Calu3 (cell line): Measurements from ENCODE around the gene RPH3AL. TPM values are rescaled to one million over a fixed set of nuclear protein-coding genes. Genes with fewer than 3 reads are reported as not detected.

Experiments used
- BruUV-seq: library from RNA; stranded (reverse); fragments of 400-500 nt; replicated peaks from 2 replicates; lab custom pipeline; 2021; lab: Mats Ljungman, UMichigan
- CTCF ChIA-PET: fragments of 300-600 bp; sonication (Branson Sonifier 250); formaldehyde crosslinking; loops from one replicate; lab custom pipeline; 2022; ENCODE audit warnings: antibody characterized with exemption; lab: Charles Lee
- DNase-seq: peaks from one replicate; pipeline ENCODE4 v3.0.0; 2022
- H3K27ac Mint-ChIP-seq: one replicate; pipeline ENCODE4 v1.8.0; 2022; ENCODE audit warnings: mixed read lengths; ENCODE audit not compliant: unreplicated experiment
- H3K27me3 Mint-ChIP-seq: one replicate; pipeline ENCODE4 v1.8.0; 2022; ENCODE audit warnings: mixed read lengths; ENCODE audit not compliant: unreplicated experiment
- H3K36me3 Mint-ChIP-seq: one replicate; pipeline ENCODE4 v1.8.0; 2022; ENCODE audit warnings: mild to moderate bottlenecking, moderate library complexity, mixed read lengths; ENCODE audit not compliant: insufficient read depth, unreplicated experiment
- H3K4me1 Mint-ChIP-seq: one replicate; pipeline ENCODE4 v1.8.0; 2022; ENCODE audit warnings: mild to moderate bottlenecking, low read depth, mixed read lengths; ENCODE audit not compliant: unreplicated experiment
- H3K4me3 Mint-ChIP-seq: one replicate; pipeline ENCODE4 v1.8.0; 2022; ENCODE audit warnings: mild to moderate bottlenecking, low read depth, moderate library complexity, mixed read lengths; ENCODE audit not compliant: unreplicated experiment
- H3K9me3 Mint-ChIP-seq: one replicate; pipeline ENCODE4 v1.8.0; 2022; ENCODE audit warnings: low read depth, mixed read lengths; ENCODE audit not compliant: unreplicated experiment
- CTCF ChIP-seq: fragments of 200-600 bp; IDR thresholded peaks from one replicate; pipeline ENCODE4 v1.8.0; 2022; ENCODE audit warnings: antibody characterized with exemption; ENCODE audit not compliant: unreplicated experiment
- intact Hi-C: fragments of 100-400 bp; cut with micrococcal nuclease; formaldehyde crosslinking; loops from one replicate; pipeline ENCODE4 v1.10.0; 2022; ENCODE audit not compliant: unreplicated experiment
- total RNA-seq: library from RNA; stranded (reverse); gene quantifications from 2 replicates; pipeline ENCODE4 v1.2.3, GENCODE V29; 2022

Gene RPH3AL
- total RNA-seq, 1 experiment from 2014 or later = 14.1 TPM

- Mint-ChIP-seq H3K4me3 (no peak overlapping the region), H3K9me3 (no peaks in the 10 kb centered on the region), H3K36me3 (peaks cover 16% of the 10 kb centered on the region), H3K27me3 (no peaks in the 10 kb centered on the region), H3K27ac (no peak overlapping the region), H3K4me1 (peaks cover 7% of the 10 kb centered on the region)
- DNase-seq = no peak
- no peak for TF ChIP-seq CTCF
- intact Hi-C loops = no loop called here
- BruUV-seq = no TSS peak
- CTCF ChIA-PET = interaction anchor here (0.6 kb wide), 1 partner anchor 92 kb away, joined by 3 read pairs; no protein-coding TSS in a partner anchor
Measured at GRCh38 chr17:325270-326009, 27.2 kb downstream of the RPH3AL start.

DNA sequence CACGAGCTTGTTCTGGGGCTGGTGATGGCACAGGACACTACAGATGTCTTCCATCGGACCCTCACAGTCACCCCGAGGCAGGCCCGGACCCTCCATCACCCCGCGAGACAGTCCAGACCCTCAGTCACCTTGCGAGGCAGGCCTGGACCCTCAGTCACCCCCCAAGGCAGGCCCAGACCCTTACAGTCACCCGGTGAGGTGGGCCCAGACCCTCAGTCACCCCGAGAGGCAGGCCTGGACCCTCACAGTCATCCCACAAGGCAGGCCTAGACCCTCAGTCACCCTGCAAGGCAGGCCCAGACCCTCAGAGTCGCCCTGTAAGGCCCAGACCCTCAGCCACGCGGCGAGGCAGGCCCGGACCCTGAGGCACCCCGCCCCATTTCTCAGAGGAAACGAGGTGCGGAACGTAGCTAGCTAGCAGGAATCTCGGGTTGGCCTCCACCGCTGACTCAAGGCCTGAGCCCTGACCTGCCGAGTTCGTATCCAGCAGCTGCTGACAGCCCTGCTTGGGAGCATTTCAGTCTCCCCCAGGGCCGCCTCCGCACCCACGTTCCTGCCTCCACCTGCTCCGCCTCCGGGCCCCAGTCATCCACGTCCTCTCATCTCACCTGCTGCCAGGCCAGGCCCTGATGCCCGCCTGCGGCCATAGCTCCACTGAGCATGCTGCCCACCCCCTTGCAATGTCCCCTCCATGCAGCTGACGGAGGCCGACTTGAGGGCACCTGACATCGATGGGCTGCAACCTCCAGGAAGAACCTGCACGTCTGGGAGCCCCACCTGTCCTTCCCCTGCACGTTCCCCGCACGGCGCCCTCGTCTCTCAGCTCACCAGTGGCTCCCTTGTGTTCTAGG, 28.7 kb downstream of the RPH3AL start:
- no TSS peak for BruUV-seq
- no peak for TF ChIP-seq CTCF
- DNase-seq = no peak
- Mint-ChIP-seq H3K27ac (no peak overlapping the region), H3K9me3 (no peaks in the 10 kb centered on the region), H3K4me3 (no peak overlapping the region), H3K4me1 (peaks cover 7% of the 10 kb centered on the region), H3K27me3 (no peaks in the 10 kb centered on the region), H3K36me3 (peaks cover 16% of the 10 kb centered on the region)
- CTCF ChIA-PET = no interaction called here
- intact Hi-C loops = no loop called here

DNA sequence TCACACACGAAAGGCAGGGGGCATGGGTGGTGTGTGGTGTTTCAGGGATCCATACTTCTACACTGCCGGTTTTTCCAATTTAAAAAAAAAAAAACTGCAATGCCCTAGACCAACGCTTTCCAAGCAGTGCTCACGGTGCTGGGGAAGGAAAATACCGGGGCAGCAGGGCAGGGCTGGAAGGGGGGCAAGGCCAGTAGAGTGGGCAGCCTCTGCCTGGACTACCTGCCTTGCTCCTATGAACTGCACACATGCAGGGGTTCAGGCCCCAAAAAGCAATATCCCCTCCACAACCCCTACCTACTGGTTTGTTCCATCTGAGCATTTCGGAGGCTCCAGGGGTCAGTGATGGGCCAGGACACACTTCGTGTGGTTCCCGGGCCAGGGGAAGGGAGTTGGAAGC, 29.4 kb downstream of the RPH3AL start:
- intact Hi-C loops = no loop called here
- Mint-ChIP-seq H3K27me3 (no peaks in the 10 kb centered on the region), H3K4me3 (no peak overlapping the region), H3K36me3 (peaks cover 21% of the 10 kb centered on the region), H3K4me1 (peaks cover 7% of the 10 kb centered on the region), H3K9me3 (no peaks in the 10 kb centered on the region), H3K27ac (no peak overlapping the region)
- BruUV-seq = no TSS peak
- no peak for TF ChIP-seq CTCF
- DNase-seq = no peak
- CTCF ChIA-PET = no interaction called here

GRCh38 chr17:322006-322780, 30.4 kb downstream of the RPH3AL start:
- BruUV-seq = no TSS peak
- CTCF ChIA-PET = no interaction called here
- no peak for DNase-seq
- Mint-ChIP-seq H3K4me1 (peaks cover 7% of the 10 kb centered on the region), H3K4me3 (no peak overlapping the region), H3K36me3 (peaks cover 21% of the 10 kb centered on the region), H3K27ac (peak overlapping the region; percentile 8), H3K27me3 (no peaks in the 10 kb centered on the region), H3K9me3 (no peaks in the 10 kb centered on the region)
- no peak for TF ChIP-seq CTCF
- intact Hi-C loops = no loop called here
